Measurements from ENCODE around the gene TMEM250. TPM values are rescaled to one million over a fixed set of nuclear protein-coding genes. Genes with fewer than 3 reads are reported as not detected.

The TMEM250 gene
- total and polyA plus RNA-seq, 2 of the 4 experiments (the other 2 are of a cell fraction) = 14.0 to 17.5 TPM

DNA sequence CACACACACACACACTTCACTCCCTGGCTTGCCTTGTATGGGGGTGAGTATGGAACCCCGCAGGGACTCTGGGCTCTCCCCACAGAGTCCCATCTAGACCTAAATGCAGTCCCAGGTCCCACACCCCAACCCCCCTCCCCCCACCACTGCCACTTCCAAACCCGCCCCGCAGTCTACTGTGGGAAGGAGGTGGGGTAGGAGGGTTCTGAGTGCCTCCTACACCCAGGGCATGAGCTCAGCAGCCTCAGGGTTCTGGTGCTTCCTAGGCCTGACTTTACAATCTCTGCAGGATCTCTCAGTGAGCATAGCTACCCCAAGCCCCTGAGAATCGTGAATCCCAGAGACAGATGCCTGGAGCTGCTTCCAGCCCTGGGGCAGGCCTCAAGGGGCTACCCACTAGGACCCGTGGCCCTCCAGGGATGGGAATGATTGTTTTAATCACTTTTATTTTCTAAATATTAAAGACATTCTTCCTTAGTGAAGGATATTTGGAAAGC, 22.1 kb downstream of the TMEM250 start:
- H3K9ac ChIP-seq (ENCODE audit: low read depth, low read length) = peak overlapping the region; percentile 61; the same call in 1 of the 2 replicates
- H3K23ac ChIP-seq (ENCODE audit: low read depth, low read length) = no peak overlapping the region
- H2AFZ ChIP-seq (replicated peaks; ENCODE audit: low read length, poor library complexity) = no peak overlapping the region
- H4K20me1 ChIP-seq (ENCODE audit: insufficient read depth, low read length) = peaks cover 27% of the 10 kb centered on the region
- DNase-seq (no peak), ATAC-seq (ENCODE audit: low read depth) (no peak)
- no peak overlapping the region for H3K4me3 ChIP-seq (ENCODE audit: insufficient read depth, low read depth, low read length)
- H2BK5ac ChIP-seq (ENCODE audit: low read depth, low read length, poor library complexity, severe bottlenecking) = no peak overlapping the region
- ChIA-PET POLR2A (ENCODE audit: unreplicated experiment) (no interaction called here), CTCF (interaction anchor here (0.6 kb wide), 1 partner anchor 36 kb away, joined by 3 read pairs; no protein-coding TSS in a partner anchor)
- no peak overlapping the region for H2BK15ac ChIP-seq (ENCODE audit: low read depth, low read length)
- H3K9me3 ChIP-seq (ENCODE audit: control insufficient read depth, insufficient read depth, low read length) = no peaks in the 10 kb centered on the region
- H2AK9ac ChIP-seq (replicated peaks; ENCODE audit: low read depth, low read length, poor library complexity) = no peak overlapping the region
- WGBS, 2 experiments (ENCODE audit: extremely low coverage in 2 of 2, insufficient read length in 1 of 2) = no CpG with 5 or more reads among the region's 5 CpGs
- H3K9me1 ChIP-seq (ENCODE audit: insufficient read depth, low read length) = peaks cover 3% of the 10 kb centered on the region
- dilution Hi-C loops (cut with HindIII; ENCODE audit: low sequenced_read_pairs, unreplicated experiment) (no loop called here), intact Hi-C loops (cut with micrococcal nuclease) (no loop called here), in situ Hi-C loops (cut with MboI; ENCODE audit: low sequenced_read_pairs) (no loop called here)
- H3K36me3 ChIP-seq (ENCODE audit: control insufficient read depth, insufficient read depth, low read length) = peaks cover 6% of the 10 kb centered on the region; the same call in 1 of the 2 replicates
- peak overlapping the region in 1 of 2 experiments; percentile 86; a peak in 2 of 4 replicates for H4K8ac ChIP-seq (ENCODE audit: low read depth in 2 of 2, low read length in 2 of 2)
- TF ChIP-seq BHLHE40 (IDR thresholded peaks at IDR 0.05; ENCODE audit: low read depth, low read length) = no peak
- no peak for TF ChIP-seq CHD1 (IDR thresholded peaks at IDR 0.05; ENCODE audit: low read depth, low read length)
- TF ChIP-seq NFE2L2 (IDR thresholded peaks at IDR 0.05; ENCODE audit: low read depth, low read length) = no peak
- TF ChIP-seq RCOR1 (IDR thresholded peaks at IDR 0.05; ENCODE audit: insufficient replicate concordance, low read length) = no peak
- no peak for TF ChIP-seq POLR2A (IDR thresholded peaks at IDR 0.05; ENCODE audit: low read depth, low read length)
- TF ChIP-seq FOS (IDR thresholded peaks at IDR 0.05; ENCODE audit: low read depth, low read length) = no peak
- TF ChIP-seq, protein P1, sequence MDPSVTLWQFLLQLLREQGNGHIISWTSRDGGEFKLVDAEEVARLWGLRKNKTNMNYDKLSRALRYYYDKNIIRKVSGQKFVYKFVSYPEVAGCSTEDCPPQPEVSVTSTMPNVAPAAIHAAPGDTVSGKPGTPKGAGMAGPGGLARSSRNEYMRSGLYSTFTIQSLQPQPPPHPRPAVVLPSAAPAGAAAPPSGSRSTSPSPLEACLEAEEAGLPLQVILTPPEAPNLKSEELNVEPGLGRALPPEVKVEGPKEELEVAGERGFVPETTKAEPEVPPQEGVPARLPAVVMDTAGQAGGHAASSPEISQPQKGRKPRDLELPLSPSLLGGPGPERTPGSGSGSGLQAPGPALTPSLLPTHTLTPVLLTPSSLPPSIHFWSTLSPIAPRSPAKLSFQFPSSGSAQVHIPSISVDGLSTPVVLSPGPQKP (IDR thresholded peaks at IDR 0.05; ENCODE audit: borderline replicate concordance, low read depth, low read length) = no peak
- no peak for TF ChIP-seq RFX5 (IDR thresholded peaks at IDR 0.05; ENCODE audit: low read depth, low read length)
- TF ChIP-seq MXI1 (IDR thresholded peaks at IDR 0.05; ENCODE audit: borderline replicate concordance, low read depth, low read length) = no peak
- H3K14ac ChIP-seq (replicated peaks; ENCODE audit: low read depth, low read length) = no peak overlapping the region
- peaks cover 9 to 36% of the 10 kb centered on the region in 2 experiments; a peak in 3 of 4 replicates for H3K79me1 ChIP-seq (ENCODE audit: low read depth in 1 of 2, low read length in 2 of 2)
- H2AK5ac ChIP-seq (ENCODE audit: low read depth, low read length) = 0 out of 2 replicates have a peak overlapping the region, but pooled peaks have one; percentile 24
- H2BK120ac ChIP-seq (ENCODE audit: low read depth, low read length) = no peak overlapping the region
- no peak overlapping the region for H4K5ac ChIP-seq (ENCODE audit: low read depth, low read length)
- no peak overlapping the region for H4K91ac ChIP-seq (ENCODE audit: insufficient read depth, low read depth, low read length)
- 0 out of 2 replicates have a peak overlapping the region, but pooled peaks have one; percentile 54 for H3K4ac ChIP-seq (ENCODE audit: low read depth, low read length)
- no peak overlapping the region for H2BK20ac ChIP-seq (ENCODE audit: low read depth, low read length)
- peaks cover 11% of the 10 kb centered on the region for H3K4me1 ChIP-seq (ENCODE audit: control insufficient read depth, insufficient read depth, low read length)
- no peak overlapping the region for H3K27ac ChIP-seq (ENCODE audit: insufficient read depth, low read length)
- no peak overlapping the region; the same call in 1 of the 2 replicates for H3K4me2 ChIP-seq (ENCODE audit: low read depth, low read length)
- no TSS peak for BruUV-seq (replicated peaks)
- H3K56ac ChIP-seq (ENCODE audit: extremely low read depth, insufficient read depth, low read length) = no peak overlapping the region
- H3K27me3 ChIP-seq (ENCODE audit: control insufficient read depth, insufficient read depth, low read length) = no peaks in the 10 kb centered on the region
- H3K18ac ChIP-seq (ENCODE audit: low read depth, low read length) = no peak overlapping the region

All from IMR-90 (cell line).